GM23338 (cell line): Measurements from ENCODE around the gene CD83. TPM values are rescaled to one million over a fixed set of nuclear protein-coding genes. Genes with fewer than 3 reads are reported as not detected.

Experiments used
- ATAC-seq: fragments of 200-7000 bp; cut with Tn5 transposase; 3 replicates; pipeline ENCODE4 v1.9.1; 2020
- DNase-seq: peaks from one replicate; pipeline ENCODE4 v3.0.0-alpha.2; 2015; ENCODE audit warnings: low spot score
- H2AFZ ChIP-seq: fragments of 200-600 bp; sonication (generic); 2 replicates; pipeline ENCODE4 v1.8.0; 2016; ENCODE audit warnings: antibody characterized with exemption, mild to moderate bottlenecking, moderate library complexity
- H3F3A ChIP-seq: fragments of 200-600 bp; sonication (generic); replicated peaks from 2 replicates; pipeline ENCODE4 v1.8.0; 2017; ENCODE audit warnings: antibody characterized with exemption, mixed run types, low read depth
- H3K27ac ChIP-seq: fragments of 200-600 bp; sonication (generic); 2 replicates; pipeline ENCODE4 v1.6.1; 2016; ENCODE audit warnings: low read depth
- H3K27me3 ChIP-seq: fragments of 200-600 bp; sonication (generic); 2 replicates; pipeline ENCODE4 v1.8.0; 2016; ENCODE audit warnings: mild to moderate bottlenecking, mixed run types, moderate library complexity; ENCODE audit not compliant: insufficient read depth
- H3K36me3 ChIP-seq: fragments of 200-600 bp; sonication (generic); 2 replicates; pipeline ENCODE4 v1.8.0; 2016; ENCODE audit warnings: mild to moderate bottlenecking; ENCODE audit not compliant: insufficient read depth
- H3K4me1 ChIP-seq: fragments of 200-600 bp; sonication (generic); 2 replicates; pipeline ENCODE4 v1.8.0; 2016; ENCODE audit warnings: mild to moderate bottlenecking, moderate library complexity; ENCODE audit not compliant: insufficient read depth
- H3K4me2 ChIP-seq: fragments of 200-600 bp; sonication (generic); 2 replicates; pipeline ENCODE4 v1.7.1; 2017; ENCODE audit warnings: mixed run types
- H3K4me3 ChIP-seq: fragments of 200-600 bp; sonication (generic); 2 replicates; pipeline ENCODE4 v1.6.1; 2016; ENCODE audit warnings: mixed run types
- H3K79me2 ChIP-seq: fragments of 200-600 bp; sonication (generic); replicated peaks from 2 replicates; pipeline ENCODE4 v1.8.0; 2017; ENCODE audit warnings: mild to moderate bottlenecking; ENCODE audit not compliant: insufficient read depth
- H3K9me2 ChIP-seq: fragments of 200-600 bp; sonication (generic); 2 replicates; pipeline ENCODE4 v1.8.0; 2017; ENCODE audit not compliant: insufficient read depth
- H4K20me1 ChIP-seq: fragments of 200-600 bp; sonication (generic); replicated peaks from 2 replicates; pipeline ENCODE4 v1.8.0; 2017; ENCODE audit warnings: mild to moderate bottlenecking; ENCODE audit not compliant: insufficient read depth
- H3K27ac Mint-ChIP-seq: 2 replicates; pipeline ENCODE4 v1.8.0; 2020; ENCODE audit warnings: inconsistent platforms, mild to moderate bottlenecking, moderate library complexity, mixed read lengths
- H3K27me3 Mint-ChIP-seq: 3 replicates; pipeline ENCODE4 v1.8.0; 2022; ENCODE audit warnings: low read depth, mild to moderate bottlenecking, moderate library complexity, mixed read lengths, inconsistent platforms; ENCODE audit not compliant: insufficient read depth, poor library complexity
- H3K36me3 Mint-ChIP-seq: 3 replicates; pipeline ENCODE4 v1.8.0; 2021; ENCODE audit warnings: low read depth, mild to moderate bottlenecking, inconsistent platforms, moderate library complexity, mixed read lengths
- H3K4me1 Mint-ChIP-seq: 3 replicates; pipeline ENCODE4 v1.8.0; 2020; ENCODE audit warnings: mild to moderate bottlenecking, inconsistent platforms, mixed read lengths
- H3K4me3 Mint-ChIP-seq: 3 replicates; pipeline ENCODE4 v1.8.0; 2021; ENCODE audit warnings: moderate library complexity, mild to moderate bottlenecking, inconsistent platforms, mixed read lengths
- H3K9me3 Mint-ChIP-seq: 3 replicates; pipeline ENCODE4 v1.8.0; 2020; ENCODE audit warnings: moderate library complexity, mild to moderate bottlenecking, inconsistent platforms, mixed read lengths
- JUNB ChIP-seq: IDR thresholded peaks from one replicate; pipeline ENCODE4 v1.6.1; 2016; ENCODE audit warnings: antibody characterized with exemption; ENCODE audit not compliant: unreplicated experiment
- POLR2AphosphoS5 ChIP-seq: IDR thresholded peaks from 2 replicates; pipeline ENCODE4 v1.6.1; 2016; ENCODE audit warnings: antibody characterized with exemption, low read depth
- STAT1 ChIP-seq: IDR thresholded peaks from one replicate; pipeline ENCODE4 v1.6.1; 2016; ENCODE audit warnings: antibody characterized with exemption; ENCODE audit not compliant: unreplicated experiment
- ZNF114 ChIP-seq: fragments of 250-450 bp; sonication (Bioruptor Pico); IDR thresholded peaks from 2 replicates; pipeline ENCODE4 v1.5.0; 2020; ENCODE audit warnings: mild to moderate bottlenecking, moderate library complexity
- polyA plus RNA-seq: library from polyadenylated mRNA; unstranded; fragments of >200 nt; fragmentation: Nextera tagmentation; extraction: Ambion mirVana; gene quantifications from 2 replicates; pipeline ENCODE4 v1.2.1, GENCODE V29; 2016
- total RNA-seq: library from RNA; depleted of rRNA; stranded (reverse); fragments of >200 nt; shearing (Covaris generic); gene quantifications from 2 replicates; pipeline ENCODE4 v1.2.3, GENCODE V29; 2014
- TF ChIP-seq, protein P1 (sequence below): fragments of 250-450 bp; sonication (Bioruptor Pico); IDR thresholded peaks from 2 replicates; pipeline ENCODE4 v1.5.0; 2020; ENCODE audit warnings: mild to moderate bottlenecking, moderate library complexity
- TF ChIP-seq, protein P2 (sequence below): IDR thresholded peaks from 2 replicates; pipeline ENCODE4 v1.6.1; 2016; ENCODE audit warnings: antibody characterized with exemption

The CD83 gene
- total and polyA plus RNA-seq, 2 experiments from 2014 or later = 8.1 to 13.2 TPM

DNA sequence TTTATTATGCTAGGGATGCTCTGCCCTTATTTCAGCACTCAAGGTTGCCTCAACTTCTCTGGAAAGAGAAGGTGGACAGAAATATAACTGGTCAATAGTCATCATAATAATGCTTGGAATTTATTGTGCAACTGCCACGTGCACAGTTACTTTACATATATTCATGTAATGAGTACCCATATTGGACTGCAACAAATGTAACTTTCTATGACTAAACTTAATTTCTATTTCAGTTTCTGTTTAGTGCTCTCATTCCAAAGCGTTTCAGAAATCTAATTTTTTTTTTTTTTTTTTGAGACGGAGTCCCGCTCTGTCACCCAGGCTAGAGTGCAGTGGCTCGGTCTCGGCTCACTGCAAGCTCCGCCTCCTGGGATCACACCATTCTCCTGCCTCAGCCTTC is 28.3 kb upstream of the CD83 start:
- H3K4me2 ChIP-seq = peak overlapping the region; percentile 46; the same call in 1 of the 2 replicates
- no peak overlapping the region for H3K27ac ChIP-seq
- Mint-ChIP-seq H3K9me3 (peaks cover 6% of the 10 kb centered on the region; the same call in 2 of the 3 replicates), H3K4me1 (peaks cover 14% of the 10 kb centered on the region), H3K27ac (no peak overlapping the region), H3K36me3 (no peaks in the 10 kb centered on the region), H3K27me3 (peaks cover 4% of the 10 kb centered on the region), H3K4me3 (no peak overlapping the region)
- H3F3A ChIP-seq = no peaks in the 10 kb centered on the region
- peaks cover 6% of the 10 kb centered on the region; the same call in 1 of the 2 replicates for H3K9me2 ChIP-seq
- no peak overlapping the region for H2AFZ ChIP-seq
- H3K4me3 ChIP-seq = no peak overlapping the region
- no peaks in the 10 kb centered on the region for H3K27me3 ChIP-seq
- H3K36me3 ChIP-seq = no peaks in the 10 kb centered on the region; the same call in 1 of the 2 replicates
- TF ChIP-seq POLR2AphosphoS5 (no peak), STAT1 (no peak), ZNF114 (CRISPR knock-in tag) (no peak), JUNB (no peak)
- TF ChIP-seq, protein P1, sequence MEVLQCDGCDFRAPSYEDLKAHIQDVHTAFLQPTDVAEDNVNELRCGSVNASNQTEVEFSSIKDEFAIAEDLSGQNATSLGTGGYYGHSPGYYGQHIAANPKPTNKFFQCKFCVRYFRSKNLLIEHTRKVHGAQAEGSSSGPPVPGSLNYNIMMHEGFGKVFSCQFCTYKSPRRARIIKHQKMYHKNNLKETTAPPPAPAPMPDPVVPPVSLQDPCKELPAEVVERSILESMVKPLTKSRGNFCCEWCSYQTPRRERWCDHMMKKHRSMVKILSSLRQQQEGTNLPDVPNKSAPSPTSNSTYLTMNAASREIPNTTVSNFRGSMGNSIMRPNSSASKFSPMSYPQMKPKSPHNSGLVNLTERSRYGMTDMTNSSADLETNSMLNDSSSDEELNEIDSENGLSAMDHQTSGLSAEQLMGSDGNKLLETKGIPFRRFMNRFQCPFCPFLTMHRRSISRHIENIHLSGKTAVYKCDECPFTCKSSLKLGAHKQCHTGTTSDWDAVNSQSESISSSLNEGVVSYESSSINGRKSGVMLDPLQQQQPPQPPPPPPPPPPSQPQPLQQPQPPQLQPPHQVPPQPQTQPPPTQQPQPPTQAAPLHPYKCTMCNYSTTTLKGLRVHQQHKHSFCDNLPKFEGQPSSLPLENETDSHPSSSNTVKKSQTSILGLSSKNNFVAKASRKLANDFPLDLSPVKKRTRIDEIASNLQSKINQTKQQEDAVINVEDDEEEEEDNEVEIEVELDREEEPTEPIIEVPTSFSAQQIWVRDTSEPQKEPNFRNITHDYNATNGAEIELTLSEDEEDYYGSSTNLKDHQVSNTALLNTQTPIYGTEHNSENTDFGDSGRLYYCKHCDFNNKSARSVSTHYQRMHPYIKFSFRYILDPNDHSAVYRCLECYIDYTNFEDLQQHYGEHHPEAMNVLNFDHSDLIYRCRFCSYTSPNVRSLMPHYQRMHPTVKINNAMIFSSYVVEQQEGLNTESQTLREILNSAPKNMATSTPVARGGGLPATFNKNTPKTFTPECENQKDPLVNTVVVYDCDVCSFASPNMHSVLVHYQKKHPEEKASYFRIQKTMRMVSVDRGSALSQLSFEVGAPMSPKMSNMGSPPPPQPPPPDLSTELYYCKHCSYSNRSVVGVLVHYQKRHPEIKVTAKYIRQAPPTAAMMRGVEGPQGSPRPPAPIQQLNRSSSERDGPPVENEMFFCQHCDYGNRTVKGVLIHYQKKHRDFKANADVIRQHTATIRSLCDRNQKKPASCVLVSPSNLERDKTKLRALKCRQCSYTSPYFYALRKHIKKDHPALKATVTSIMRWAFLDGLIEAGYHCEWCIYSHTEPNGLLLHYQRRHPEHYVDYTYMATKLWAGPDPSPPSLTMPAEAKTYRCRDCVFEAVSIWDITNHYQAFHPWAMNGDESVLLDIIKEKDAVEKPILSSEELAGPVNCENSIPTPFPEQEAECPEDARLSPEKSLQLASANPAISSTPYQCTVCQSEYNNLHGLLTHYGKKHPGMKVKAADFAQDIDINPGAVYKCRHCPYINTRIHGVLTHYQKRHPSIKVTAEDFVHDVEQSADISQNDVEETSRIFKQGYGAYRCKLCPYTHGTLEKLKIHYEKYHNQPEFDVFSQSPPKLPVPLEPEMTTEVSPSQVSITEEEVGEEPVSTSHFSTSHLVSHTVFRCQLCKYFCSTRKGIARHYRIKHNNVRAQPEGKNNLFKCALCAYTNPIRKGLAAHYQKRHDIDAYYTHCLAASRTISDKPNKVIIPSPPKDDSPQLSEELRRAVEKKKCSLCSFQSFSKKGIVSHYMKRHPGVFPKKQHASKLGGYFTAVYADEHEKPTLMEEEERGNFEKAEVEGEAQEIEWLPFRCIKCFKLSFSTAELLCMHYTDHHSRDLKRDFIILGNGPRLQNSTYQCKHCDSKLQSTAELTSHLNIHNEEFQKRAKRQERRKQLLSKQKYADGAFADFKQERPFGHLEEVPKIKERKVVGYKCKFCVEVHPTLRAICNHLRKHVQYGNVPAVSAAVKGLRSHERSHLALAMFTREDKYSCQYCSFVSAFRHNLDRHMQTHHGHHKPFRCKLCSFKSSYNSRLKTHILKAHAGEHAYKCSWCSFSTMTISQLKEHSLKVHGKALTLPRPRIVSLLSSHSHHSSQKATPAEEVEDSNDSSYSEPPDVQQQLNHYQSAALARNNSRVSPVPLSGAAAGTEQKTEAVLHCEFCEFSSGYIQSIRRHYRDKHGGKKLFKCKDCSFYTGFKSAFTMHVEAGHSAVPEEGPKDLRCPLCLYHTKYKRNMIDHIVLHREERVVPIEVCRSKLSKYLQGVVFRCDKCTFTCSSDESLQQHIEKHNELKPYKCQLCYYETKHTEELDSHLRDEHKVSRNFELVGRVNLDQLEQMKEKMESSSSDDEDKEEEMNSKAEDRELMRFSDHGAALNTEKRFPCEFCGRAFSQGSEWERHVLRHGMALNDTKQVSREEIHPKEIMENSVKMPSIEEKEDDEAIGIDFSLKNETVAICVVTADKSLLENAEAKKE (CRISPR knock-in tag) = no peak
- TF ChIP-seq, protein P2, sequence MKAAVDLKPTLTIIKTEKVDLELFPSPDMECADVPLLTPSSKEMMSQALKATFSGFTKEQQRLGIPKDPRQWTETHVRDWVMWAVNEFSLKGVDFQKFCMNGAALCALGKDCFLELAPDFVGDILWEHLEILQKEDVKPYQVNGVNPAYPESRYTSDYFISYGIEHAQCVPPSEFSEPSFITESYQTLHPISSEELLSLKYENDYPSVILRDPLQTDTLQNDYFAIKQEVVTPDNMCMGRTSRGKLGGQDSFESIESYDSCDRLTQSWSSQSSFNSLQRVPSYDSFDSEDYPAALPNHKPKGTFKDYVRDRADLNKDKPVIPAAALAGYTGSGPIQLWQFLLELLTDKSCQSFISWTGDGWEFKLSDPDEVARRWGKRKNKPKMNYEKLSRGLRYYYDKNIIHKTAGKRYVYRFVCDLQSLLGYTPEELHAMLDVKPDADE = no peak
- H3K79me2 ChIP-seq = no peaks in the 10 kb centered on the region
- peaks cover 9% of the 10 kb centered on the region for H3K4me1 ChIP-seq
- DNase-seq = no peak
- H4K20me1 ChIP-seq = no peaks in the 10 kb centered on the region
- ATAC-seq = no peak
